CD14-positive monocyte (primary cell): ENCODE results near the gene DGCR8. TPM values are rescaled to one million over a fixed set of nuclear protein-coding genes. Genes with fewer than 3 reads are reported as not detected.

Experiments
- DNase-seq, 3 donors: peaks; one replicate each; pipeline ENCODE4 v3.0.0-alpha.2; 2011 to 2022
- H2AFZ ChIP-seq: 2 replicates; pipeline ENCODE4 v1.6.0; 2012; ENCODE audit warnings: mild to moderate bottlenecking, low read depth, low read length, inconsistent platforms; ENCODE audit not compliant: insufficient read depth, poor library complexity, severe bottlenecking
- H3K27ac ChIP-seq, 2 donors: 1 replicate in 1 of 2; 2 replicates in 1 of 2; pipeline ENCODE4 v1.5.1; 2012 to 2013; ENCODE audit warnings: low read length in 2 of 2, control low read depth in 1 of 2, inconsistent platforms in 1 of 2, low read depth in 1 of 2, mild to moderate bottlenecking in 1 of 2
- H3K27me3 ChIP-seq, 2 donors: one replicate each; pipeline versions ENCODE4 v1.6.0 to v1.6.1; 2011 to 2013; ENCODE audit warnings: low read length in 2 of 2; ENCODE audit not compliant: control insufficient read depth in 2 of 2, insufficient read depth in 2 of 2
- H3K36me3 ChIP-seq, 2 donors: replicated peaks in 1 of 2; 1 replicate in 1 of 2; 2 replicates in 1 of 2; pipeline versions ENCODE4 v1.5.1 to v1.6.1; 2012 to 2013; ENCODE audit warnings: low read length in 2 of 2, control low read depth in 1 of 2, inconsistent platforms in 1 of 2, mild to moderate bottlenecking in 1 of 2; ENCODE audit not compliant: insufficient read depth in 2 of 2, control insufficient read depth in 1 of 2
- H3K4me1 ChIP-seq, 2 donors: 1 replicate in 1 of 2; 2 replicates in 1 of 2; pipeline versions ENCODE4 v1.5.1 to v1.6.1; 2012 to 2013; ENCODE audit warnings: low read length in 2 of 2, control low read depth in 1 of 2, inconsistent platforms in 1 of 2, mild to moderate bottlenecking in 1 of 2, moderate library complexity in 1 of 2; ENCODE audit not compliant: insufficient read depth in 2 of 2, control insufficient read depth in 1 of 2
- H3K4me2 ChIP-seq: replicated peaks from 2 replicates; pipeline ENCODE3; 2012; ENCODE audit warnings: low read length, moderate library complexity, mild to moderate bottlenecking; ENCODE audit not compliant: poor library complexity, severe bottlenecking; ENCODE audit errors: extremely low read depth
- H3K4me3 ChIP-seq, 3 experiments: fragments of 200-600 bp in 1 of 3; sonication (generic) in 1 of 3; replicated peaks in 1 of 3; 1 replicate in 2 of 3; 2 replicates in 1 of 3; pipeline ENCODE4 v1.5.1; 2011 to 2013; ENCODE audit warnings: low read length in 3 of 3, mild to moderate bottlenecking in 3 of 3, control low read depth in 2 of 3, low read depth in 2 of 3, inconsistent platforms in 1 of 3, moderate library complexity in 1 of 3
- H3K79me2 ChIP-seq: 2 replicates; pipeline ENCODE4 v1.6.0; 2012; ENCODE audit warnings: mild to moderate bottlenecking, control low read depth, inconsistent platforms, low read length, moderate library complexity; ENCODE audit not compliant: insufficient read depth
- H3K9ac ChIP-seq: 2 replicates; pipeline ENCODE4 v1.6.0; 2017; ENCODE audit warnings: low read length, mild to moderate bottlenecking; ENCODE audit not compliant: insufficient read depth, poor library complexity, severe bottlenecking
- H3K9me3 ChIP-seq, 2 donors: replicated peaks in 1 of 2; 1 replicate in 1 of 2; 2 replicates in 1 of 2; pipeline versions ENCODE4 v1.5.1 to v1.6.1; 2012 to 2013; ENCODE audit warnings: low read length in 2 of 2, control low read depth in 1 of 2; ENCODE audit not compliant: control insufficient read depth in 1 of 2, insufficient read depth in 1 of 2
- H4K20me1 ChIP-seq: 2 replicates; pipeline ENCODE4 v1.6.0; 2012; ENCODE audit warnings: mild to moderate bottlenecking, low read length, control low read depth, moderate library complexity; ENCODE audit not compliant: insufficient read depth
- H3K27ac Mint-ChIP-seq, 7 donors: one replicate each; pipeline ENCODE4 v1.8.0; 2020; ENCODE audit warnings: mild to moderate bottlenecking in 7 of 7, mixed read lengths in 7 of 7, moderate library complexity in 6 of 7, inconsistent platforms in 2 of 7
- H3K27me3 Mint-ChIP-seq, 3 donors: one replicate each; pipeline ENCODE4 v1.8.0; 2021 to 2022; ENCODE audit warnings: low read depth in 3 of 3, mild to moderate bottlenecking in 3 of 3, mixed read lengths in 3 of 3, moderate library complexity in 3 of 3, inconsistent platforms in 1 of 3
- H3K36me3 Mint-ChIP-seq, 2 donors: one replicate each; pipeline ENCODE4 v1.8.0; 2020; ENCODE audit warnings: mixed read lengths in 2 of 2, inconsistent platforms in 1 of 2, mild to moderate bottlenecking in 1 of 2
- H3K4me1 Mint-ChIP-seq: one replicate; pipeline ENCODE4 v1.8.0; 2020; ENCODE audit warnings: mild to moderate bottlenecking, mixed read lengths
- H3K4me3 Mint-ChIP-seq, 2 donors: one replicate each; pipeline ENCODE4 v1.8.0; 2020; ENCODE audit warnings: mild to moderate bottlenecking in 2 of 2, mixed read lengths in 2 of 2, moderate library complexity in 1 of 2
- H3K9me3 Mint-ChIP-seq, 7 donors: one replicate each; pipeline ENCODE4 v1.8.0; 2020 to 2022; ENCODE audit warnings: mixed read lengths in 7 of 7, mild to moderate bottlenecking in 6 of 7, moderate library complexity in 6 of 7, inconsistent platforms in 2 of 7
- CTCF ChIP-seq: fragments of 200-600 bp; IDR thresholded peaks from one replicate; pipeline ENCODE4 v1.8.0; 2022; ENCODE audit warnings: antibody characterized with exemption, mild to moderate bottlenecking
- WGBS: methylation state at CpG from one replicate; pipeline ENCODE4 v1.1.5; 2013; ENCODE audit warnings: missing lambda C conversion rate; ENCODE audit not compliant: insufficient coverage; 5-methylcytosine and 5-hydroxymethylcytosine counted together
- intact Hi-C, 2 donors: fragments of 100-400 bp; cut with micrococcal nuclease; formaldehyde crosslinking; loops; one replicate each; pipeline versions ENCODE4 v1.15.0 to v1.15.1; 2023
- polyA plus RNA-seq, 3 donors: library from polyadenylated mRNA; depleted of rRNA in 1 of 3; unstranded in 2 of 3; stranded (reverse) in 1 of 3; fragments of 300-500 nt in 2 of 3; fragments of >200 nt in 1 of 3; fragmentation: Illumina TruSeq in 2 of 3; gene quantifications; 1 replicate in 2 of 3; 2 replicates in 1 of 3; pipeline ENCODE4 v1.2.3, GENCODE V29; 2012 to 2021

DGCR8 gene
- polyA plus RNA-seq, 3 donors = 1.2 to 18.7 (median 1.4) TPM

- intact Hi-C loops = no loop called here
- Histone ChIP-seq H3K27me3 (no peaks in the 10 kb centered on the region), H2AFZ (no peak overlapping the region), H3K4me1 (no peaks in the 10 kb centered on the region), H4K20me1 (peaks cover 69% of the 10 kb centered on the region), H3K27ac (no peak overlapping the region), H3K4me2 (no peak overlapping the region), H3K9me3 (no peaks in the 10 kb centered on the region), H3K79me2 (no peaks in the 10 kb centered on the region), H3K9ac (no peak overlapping the region), H3K36me3 (peaks cover 86 to 91% of the 10 kb centered on the region in 2 donors), H3K4me3 (no peak overlapping the region)
- H3K4me1 Mint-ChIP-seq = no peaks in the 10 kb centered on the region
- H3K27ac Mint-ChIP-seq = peak overlapping the region in 1 of 7 donors; percentile 64
- TF ChIP-seq CTCF = no peak
- H3K4me3 Mint-ChIP-seq = no peak overlapping the region
- DNase-seq = no peak
- WGBS = 93% methylated on average over 12 of the region's 15 CpGs
- H3K36me3 Mint-ChIP-seq = peaks cover 81 to 98% of the 10 kb centered on the region in 2 donors
- H3K27me3 Mint-ChIP-seq = no peaks in the 10 kb centered on the region
- no peaks in the 10 kb centered on the region for H3K9me3 Mint-ChIP-seq
Measured at GRCh38 chr22:20055654-20056053, 24.4 kb upstream of the DGCR8 start.

- Mint-ChIP-seq H3K4me1 (no peaks in the 10 kb centered on the region), H3K4me3 (no peak overlapping the region), H3K9me3 (no peaks in the 10 kb centered on the region), H3K27me3 (no peaks in the 10 kb centered on the region), H3K36me3 (peaks cover 85 to 99% of the 10 kb centered on the region in 2 donors), H3K27ac (no peak overlapping the region)
- H3K27ac ChIP-seq = no peak overlapping the region
- no peak overlapping the region for H3K9ac ChIP-seq
- no peaks in the 10 kb centered on the region for H3K27me3 ChIP-seq
- H3K4me3 ChIP-seq = no peak overlapping the region
- H4K20me1 ChIP-seq = peaks cover 72% of the 10 kb centered on the region
- no peak for DNase-seq
- no peak overlapping the region for H3K4me2 ChIP-seq
- no peak for TF ChIP-seq CTCF
- H3K79me2 ChIP-seq = no peaks in the 10 kb centered on the region
- H3K4me1 ChIP-seq = no peaks in the 10 kb centered on the region
- 97% methylated on average over 10 of the region's 10 CpGs for WGBS
- no peaks in the 10 kb centered on the region for H3K9me3 ChIP-seq
- H2AFZ ChIP-seq = no peak overlapping the region
- peaks cover 88 to 96% of the 10 kb centered on the region in 2 donors for H3K36me3 ChIP-seq
- intact Hi-C loops = no loop called here
Measured at GRCh38 chr22:20056161-20056560, 23.9 kb upstream of the DGCR8 start.
